ENCODE results near the gene DOCK3.

DNA sequence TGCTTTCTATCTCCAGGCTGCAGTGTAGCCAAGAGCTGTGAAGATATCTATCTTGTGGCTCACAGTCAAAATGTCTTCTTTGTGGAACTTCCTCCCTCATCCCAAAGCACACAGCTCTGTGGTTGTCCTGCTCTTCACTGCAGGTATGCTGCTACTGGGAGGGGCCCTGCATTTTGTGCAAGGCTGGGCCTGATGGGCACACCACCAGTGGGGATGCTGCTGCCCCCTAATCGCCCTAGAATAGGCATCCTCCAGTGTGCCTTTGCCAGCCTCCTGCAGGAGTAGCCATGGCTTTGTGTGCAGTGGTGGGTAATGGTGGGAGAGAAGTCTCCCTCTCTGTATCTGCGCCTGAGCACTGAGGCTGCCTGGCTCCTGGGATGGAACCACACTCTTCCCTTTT, 297.3 kb downstream of the DOCK3 start:
- TF ChIP-seq, protein P1, sequence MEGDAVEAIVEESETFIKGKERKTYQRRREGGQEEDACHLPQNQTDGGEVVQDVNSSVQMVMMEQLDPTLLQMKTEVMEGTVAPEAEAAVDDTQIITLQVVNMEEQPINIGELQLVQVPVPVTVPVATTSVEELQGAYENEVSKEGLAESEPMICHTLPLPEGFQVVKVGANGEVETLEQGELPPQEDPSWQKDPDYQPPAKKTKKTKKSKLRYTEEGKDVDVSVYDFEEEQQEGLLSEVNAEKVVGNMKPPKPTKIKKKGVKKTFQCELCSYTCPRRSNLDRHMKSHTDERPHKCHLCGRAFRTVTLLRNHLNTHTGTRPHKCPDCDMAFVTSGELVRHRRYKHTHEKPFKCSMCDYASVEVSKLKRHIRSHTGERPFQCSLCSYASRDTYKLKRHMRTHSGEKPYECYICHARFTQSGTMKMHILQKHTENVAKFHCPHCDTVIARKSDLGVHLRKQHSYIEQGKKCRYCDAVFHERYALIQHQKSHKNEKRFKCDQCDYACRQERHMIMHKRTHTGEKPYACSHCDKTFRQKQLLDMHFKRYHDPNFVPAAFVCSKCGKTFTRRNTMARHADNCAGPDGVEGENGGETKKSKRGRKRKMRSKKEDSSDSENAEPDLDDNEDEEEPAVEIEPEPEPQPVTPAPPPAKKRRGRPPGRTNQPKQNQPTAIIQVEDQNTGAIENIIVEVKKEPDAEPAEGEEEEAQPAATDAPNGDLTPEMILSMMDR (IDR thresholded peaks at IDR 0.05; ENCODE audit: low read depth, low read length) = no peak
- TF ChIP-seq EZH2phosphoT487 (IDR thresholded peaks at IDR 0.05; ENCODE audit: low read depth) = no peak
